Measurements from ENCODE around the gene KCNE4. TPM values are rescaled to one million over a fixed set of nuclear protein-coding genes. Genes with fewer than 3 reads are reported as not detected.

Gene KCNE4
- total RNA-seq, 1 donor from 2014 or later: 23.2 TPM

- H3K9me3 Mint-ChIP-seq (ENCODE audit: low read depth): no peaks in the 10 kb centered on the region
- no peak for DNase-seq (ENCODE audit: low spot score)
These were observed 1.8 kb upstream of the KCNE4 start for GRCh38 chr2:223050188-223050587.

GRCh38 chr2:223050900-223051504, 988 bp upstream of the KCNE4 start:
- Mint-ChIP-seq H3K36me3 (ENCODE audit: low read depth) (peaks cover 5% of the 10 kb centered on the region), H3K9me3 (ENCODE audit: low read depth) (no peaks in the 10 kb centered on the region), H3K27ac (ENCODE audit: unreplicated experiment) (peak overlapping the region; percentile 84), H3K4me1 (ENCODE audit: low read depth) (peaks cover 95% of the 10 kb centered on the region), H3K4me3 (ENCODE audit: unreplicated experiment) (peak overlapping the region; percentile 23), H3K27me3 (ENCODE audit: low read depth) (no peaks in the 10 kb centered on the region)
- no peak for DNase-seq (ENCODE audit: low spot score)
- TF ChIP-seq CTCF (IDR thresholded peaks at IDR 0.05): no peak

More at GRCh38 chr2:223050188-223050587, 1.8 kb upstream of the KCNE4 start:
- H3K4me1 Mint-ChIP-seq (ENCODE audit: low read depth): peaks cover 94% of the 10 kb centered on the region
- H3K27me3 Mint-ChIP-seq (ENCODE audit: low read depth): no peaks in the 10 kb centered on the region
- peak overlapping the region; percentile 84 for H3K27ac Mint-ChIP-seq (ENCODE audit: unreplicated experiment)
- TF ChIP-seq CTCF (IDR thresholded peaks at IDR 0.05): no peak
- H3K36me3 Mint-ChIP-seq (ENCODE audit: low read depth): peaks cover 5% of the 10 kb centered on the region
- no peak overlapping the region for H3K4me3 Mint-ChIP-seq (ENCODE audit: unreplicated experiment)

- Mint-ChIP-seq H3K9me3 (ENCODE audit: low read depth) (no peaks in the 10 kb centered on the region), H3K27ac (ENCODE audit: unreplicated experiment) (peak overlapping the region; percentile 98), H3K27me3 (ENCODE audit: low read depth) (no peaks in the 10 kb centered on the region), H3K4me3 (ENCODE audit: unreplicated experiment) (peak overlapping the region; percentile 70), H3K36me3 (ENCODE audit: low read depth) (peaks cover 5% of the 10 kb centered on the region), H3K4me1 (ENCODE audit: low read depth) (peaks cover 95% of the 10 kb centered on the region)
- TF ChIP-seq CTCF (IDR thresholded peaks at IDR 0.05): no peak
- peak; percentile 85 for DNase-seq (ENCODE audit: low spot score)
These were observed 826 bp downstream of the KCNE4 start for GRCh38 chr2:223052548-223053483.

GRCh38 chr2:223053484-223054192, 1.6 kb downstream of the KCNE4 start:
- H3K4me3 Mint-ChIP-seq (ENCODE audit: unreplicated experiment): peak overlapping the region; percentile 70

More at GRCh38 chr2:223053484-223054192, 1.6 kb downstream of the KCNE4 start:
- H3K36me3 Mint-ChIP-seq (ENCODE audit: low read depth): peaks cover 5% of the 10 kb centered on the region
- no peaks in the 10 kb centered on the region for H3K27me3 Mint-ChIP-seq (ENCODE audit: low read depth)
- H3K27ac Mint-ChIP-seq (ENCODE audit: unreplicated experiment): peak overlapping the region; percentile 98
- TF ChIP-seq CTCF (IDR thresholded peaks at IDR 0.05): no peak
- peaks cover 92% of the 10 kb centered on the region for H3K4me1 Mint-ChIP-seq (ENCODE audit: low read depth)
- no peak for DNase-seq (ENCODE audit: low spot score)
- H3K9me3 Mint-ChIP-seq (ENCODE audit: low read depth): no peaks in the 10 kb centered on the region
